ENCODE results near the gene SEC61A2.
"Not testable (repeated sequence)": the region's sequence is repeated elsewhere in the genome, so short reads cannot be mapped to it uniquely, and the experiment has no call there.

Gene SEC61A2

GRCh38 chr10:12158111-12158510, 28.6 kb downstream of the SEC61A2 start:
- DNase-seq (ENCODE audit: low read depth in 3 of 3, low spot score in 1 of 3), result no peak

DNA sequence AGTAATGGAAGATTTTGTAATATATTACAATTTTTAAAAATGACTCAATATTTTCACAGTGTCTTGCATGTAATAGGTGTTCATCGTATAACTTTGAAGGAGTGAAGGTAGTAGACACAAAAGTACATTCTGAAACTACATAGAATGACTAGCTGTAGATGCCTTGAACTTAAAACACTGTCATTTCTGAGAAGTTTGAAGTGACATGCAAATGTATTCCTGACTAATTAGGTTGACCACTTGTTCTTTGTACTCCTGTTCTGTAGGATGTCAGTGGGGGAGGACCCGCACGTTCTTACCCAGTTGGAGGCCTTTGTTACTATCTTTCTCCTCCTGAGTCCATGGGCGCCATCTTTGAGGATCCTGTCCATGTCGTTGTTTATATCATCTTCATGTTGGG, 31.2 kb downstream of the SEC61A2 start:
- no peak for DNase-seq (ENCODE audit: low read depth in 3 of 3, low spot score in 1 of 3)

DNA sequence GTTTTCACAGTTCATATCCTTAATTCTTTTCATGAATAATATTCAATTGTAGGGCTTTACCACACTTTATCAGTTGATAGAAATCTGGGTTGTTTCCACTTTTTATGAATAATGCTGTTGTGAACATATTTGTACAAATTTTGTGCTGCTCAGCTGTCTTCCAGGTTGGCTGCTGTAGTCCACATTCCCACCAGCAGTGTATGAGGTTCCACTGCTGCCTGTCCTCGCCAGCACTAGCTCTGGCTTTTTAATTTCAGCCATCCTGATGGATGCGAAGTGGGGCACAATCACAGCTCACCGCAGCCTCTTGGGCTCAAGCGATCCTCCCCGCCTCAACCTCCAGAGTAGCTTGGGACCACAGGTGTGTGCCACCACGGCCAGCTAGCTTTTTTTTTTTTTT, 33.5 kb downstream of the SEC61A2 start:
- no peak for DNase-seq (ENCODE audit: low read depth in 3 of 3, low spot score in 1 of 3)

DNA sequence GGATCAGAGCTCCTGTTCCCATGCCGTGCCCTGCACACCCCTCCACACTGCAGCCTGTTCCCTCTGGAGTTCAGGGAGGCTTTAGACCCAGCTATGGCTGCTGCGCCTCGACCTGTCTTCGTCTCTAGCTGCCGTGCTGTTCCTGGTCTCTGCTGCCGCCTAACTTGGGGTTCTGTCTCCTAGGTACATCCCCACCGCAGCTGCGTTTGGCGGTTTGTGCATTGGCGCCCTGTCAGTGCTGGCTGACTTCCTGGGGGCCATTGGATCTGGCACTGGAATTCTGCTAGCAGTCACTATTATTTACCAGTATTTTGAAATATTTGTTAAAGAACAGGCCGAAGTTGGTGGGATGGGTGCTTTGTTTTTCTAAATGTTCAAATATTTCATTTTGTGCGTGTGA, 34.6 kb downstream of the SEC61A2 start:
- DNase-seq (ENCODE audit: low read depth in 3 of 3, low spot score in 1 of 3), result no peak

- no peak for DNase-seq (ENCODE audit: low read depth in 3 of 3, low spot score in 1 of 3)
Observed at GRCh38 chr10:12165036-12165435, 35.6 kb downstream of the SEC61A2 start.

GRCh38 chr10:12165999-12166775, 36.7 kb downstream of the SEC61A2 start:
- DNase-seq (ENCODE audit: low read depth in 3 of 3, low spot score in 1 of 3), result no peak

DNA sequence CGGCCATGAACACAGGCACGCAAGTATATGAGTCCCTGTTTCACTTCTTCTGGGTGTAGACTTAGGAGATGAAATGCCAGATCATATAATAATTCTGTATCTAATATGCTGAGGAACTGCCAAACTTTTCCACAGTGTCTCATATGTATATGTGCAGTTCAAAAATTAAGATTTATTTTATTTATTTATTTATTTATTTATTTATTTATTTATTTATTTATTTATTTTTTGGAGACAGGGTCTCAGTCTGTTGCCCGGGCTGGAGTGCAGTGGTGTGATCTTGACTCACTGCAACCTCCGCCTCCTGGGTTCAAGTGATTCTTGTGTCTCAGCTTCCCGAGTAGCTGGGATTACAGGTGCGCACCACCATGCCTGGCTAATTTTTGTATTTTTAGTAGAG, 42.0 kb downstream of the SEC61A2 start:
- DNase-seq (ENCODE audit: low read depth in 3 of 3, low spot score in 1 of 3), result not testable (repeated sequence)

- no peak for DNase-seq (ENCODE audit: low read depth in 3 of 3, low spot score in 1 of 3)
Observed at GRCh38 chr10:12177642-12178041, 48.2 kb downstream of the SEC61A2 start.

DNA sequence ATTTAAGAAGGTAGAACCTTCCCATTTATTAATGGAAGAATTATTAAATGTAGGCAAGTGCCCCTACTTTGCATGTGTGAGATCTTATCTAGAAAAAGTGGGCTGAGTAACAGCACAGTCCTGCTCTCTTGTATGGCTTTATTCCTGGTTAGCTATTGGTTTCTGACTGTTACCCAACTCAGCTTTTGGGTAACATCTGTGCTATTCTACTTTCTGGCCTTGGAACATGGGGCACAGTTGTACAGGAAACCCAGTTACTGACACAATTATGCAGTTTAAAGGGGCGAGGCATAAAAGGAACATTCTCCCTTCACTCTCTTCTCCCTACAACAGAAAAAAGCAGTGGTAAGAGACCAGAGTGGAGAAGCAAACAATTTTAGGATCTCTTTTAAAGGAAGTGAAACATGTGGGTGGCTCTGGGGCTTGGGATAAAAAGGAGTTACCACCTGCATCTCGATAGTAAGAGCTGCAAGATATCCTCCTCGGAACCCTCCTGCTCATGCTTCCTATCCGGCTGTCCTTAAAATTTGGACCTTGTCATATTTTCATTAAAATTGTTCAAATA, 50.2 kb downstream of the SEC61A2 start:
- no peak for DNase-seq (ENCODE audit: low read depth in 3 of 3, low spot score in 1 of 3)

GRCh38 chr10:12180221-12180974, 50.9 kb downstream of the SEC61A2 start:
- DNase-seq (ENCODE audit: low read depth in 3 of 3, low spot score in 1 of 3), result no peak

- peak; percentile 30 to 50 (median 31) for DNase-seq (ENCODE audit: low read depth in 3 of 3, low spot score in 1 of 3)
Observed at GRCh38 chr10:12181065-12181775, 51.7 kb downstream of the SEC61A2 start.

DNA sequence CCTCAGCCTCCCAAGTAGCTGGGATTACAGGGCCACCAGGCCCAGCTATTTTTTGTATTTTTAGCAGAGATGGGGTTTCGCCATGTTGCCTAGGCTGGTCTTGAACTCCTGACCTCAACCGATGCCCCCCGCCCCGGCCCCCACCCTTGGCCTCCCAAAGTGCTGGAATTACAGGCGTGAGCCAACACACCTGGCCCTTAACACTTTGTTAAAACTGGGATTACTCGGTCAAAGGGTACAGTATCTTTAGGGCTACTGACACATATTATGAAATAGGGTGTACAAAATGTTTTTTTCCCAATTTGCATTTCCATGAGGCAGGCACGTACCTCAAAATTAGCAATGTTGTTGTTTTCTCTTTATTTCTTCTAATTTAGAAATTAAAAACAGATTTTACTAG, 54.7 kb downstream of the SEC61A2 start:
- no peak for DNase-seq (ENCODE audit: low read depth in 3 of 3, low spot score in 1 of 3)

- no peak for DNase-seq (ENCODE audit: low read depth in 3 of 3, low spot score in 1 of 3)
Observed at GRCh38 chr10:12186323-12186722, 56.8 kb downstream of the SEC61A2 start.

DNA sequence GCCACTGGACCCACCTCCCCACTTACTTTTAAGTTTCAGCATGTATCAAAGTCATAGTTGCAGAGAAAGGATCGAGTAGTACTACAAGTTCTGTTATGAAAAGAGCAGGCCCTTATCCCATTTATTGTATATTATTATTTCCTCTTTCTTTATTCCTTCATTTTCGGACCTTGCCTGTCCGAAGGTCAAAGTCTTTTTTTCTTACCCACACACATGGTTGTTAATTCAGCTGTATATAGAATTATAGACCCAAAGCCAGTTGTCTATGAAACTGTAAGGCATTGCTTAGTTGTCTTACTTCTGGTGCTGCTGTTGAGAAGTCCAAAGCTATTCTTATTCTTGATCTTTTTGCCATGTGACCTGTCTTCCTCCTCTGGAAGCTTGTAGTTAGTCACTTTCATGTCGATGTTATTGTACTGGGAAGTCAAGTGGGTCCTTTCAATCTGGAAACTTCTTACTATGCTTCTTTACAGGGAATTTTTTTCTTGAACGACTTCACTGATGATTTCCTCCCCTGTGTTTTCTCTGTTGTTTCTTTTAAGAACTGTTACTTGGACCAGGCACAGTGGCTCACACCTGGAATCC, 57.9 kb downstream of the SEC61A2 start:
- no peak for DNase-seq (ENCODE audit: low read depth in 3 of 3, low spot score in 1 of 3)

GRCh38 chr10:12188656-12189055, 59.2 kb downstream of the SEC61A2 start:
- no peak for DNase-seq (ENCODE audit: low read depth in 3 of 3, low spot score in 1 of 3)

- DNase-seq (ENCODE audit: low read depth in 3 of 3, low spot score in 1 of 3), result no peak
Observed at GRCh38 chr10:12189426-12189825, 59.9 kb downstream of the SEC61A2 start.

- no peak for DNase-seq (ENCODE audit: low read depth in 3 of 3, low spot score in 1 of 3)
Observed at GRCh38 chr10:12191715-12192114, 62.2 kb downstream of the SEC61A2 start.

GRCh38 chr10:12193193-12193592, 63.7 kb downstream of the SEC61A2 start:
- DNase-seq (ENCODE audit: low read depth in 3 of 3, low spot score in 1 of 3), result no peak

GRCh38 chr10:12194752-12195271, 65.3 kb downstream of the SEC61A2 start:
- DNase-seq (ENCODE audit: low read depth in 3 of 3, low spot score in 1 of 3), result peak in 1 of 3 donors; percentile 9

GRCh38 chr10:12195281-12195602, 65.8 kb downstream of the SEC61A2 start:
- DNase-seq (ENCODE audit: low read depth in 3 of 3, low spot score in 1 of 3), result no peak
